Brain microvascular endothelial cell (primary cell): ENCODE data around the gene MIXL1.

ENCODE experiments used
- DNase-seq: peaks from one replicate; pipeline ENCODE4 v3.0.0-alpha.2; 2020
- H3K27ac ChIP-seq: fragments of 250-450 bp; sonication (Bioruptor Pico); 2 replicates; pipeline ENCODE4 v1.5.1; 2020; ENCODE audit warnings: mild to moderate bottlenecking, moderate library complexity
- H3K27me3 ChIP-seq: fragments of 250-450 bp; sonication (Bioruptor Pico); replicated peaks from 2 replicates; pipeline ENCODE4 v1.5.1; 2020; ENCODE audit warnings: mild to moderate bottlenecking
- H3K36me3 ChIP-seq: fragments of 250-450 bp; sonication (Bioruptor Pico); replicated peaks from 2 replicates; pipeline ENCODE4 v1.5.1; 2020; ENCODE audit warnings: mild to moderate bottlenecking
- H3K4me3 ChIP-seq: 2 replicates; pipeline ENCODE4 v1.5.1; 2011; ENCODE audit warnings: low read depth, mild to moderate bottlenecking, control low read depth, low read length, moderate library complexity
- CTCF ChIP-seq: IDR thresholded peaks from 2 replicates; pipeline ENCODE4 v1.5.1; 2011; ENCODE audit warnings: low read depth, mild to moderate bottlenecking, moderate library complexity, low read length, control low read depth, inconsistent platforms; ENCODE audit errors: missing control alignments
- in situ Hi-C: cut with HindIII; loops from 2 replicates; pipeline ENCODE4 v1.10.0; 2017; ENCODE audit warnings: low sequenced_read_pairs, low pct_ligation_motif_present

MIXL1 gene

GRCh38 chr1:226276077-226276682 is 52.7 kb downstream of the MIXL1 start:
- in situ Hi-C loops, result no loop called here

More at GRCh38 chr1:226276077-226276682, 52.7 kb downstream of the MIXL1 start:
- Histone ChIP-seq H3K27ac (no peak overlapping the region), H3K36me3 (no peaks in the 10 kb centered on the region), H3K4me3 (no peak overlapping the region), H3K27me3 (no peaks in the 10 kb centered on the region)
- TF ChIP-seq CTCF, result no peak
- DNase-seq, result no peak
